ENCODE measurements around the gene P4HA1.

Gene P4HA1

GRCh38 chr10:73054286-73054685 is 42.4 kb downstream of the P4HA1 start:
- TF ChIP-seq, protein P1, sequence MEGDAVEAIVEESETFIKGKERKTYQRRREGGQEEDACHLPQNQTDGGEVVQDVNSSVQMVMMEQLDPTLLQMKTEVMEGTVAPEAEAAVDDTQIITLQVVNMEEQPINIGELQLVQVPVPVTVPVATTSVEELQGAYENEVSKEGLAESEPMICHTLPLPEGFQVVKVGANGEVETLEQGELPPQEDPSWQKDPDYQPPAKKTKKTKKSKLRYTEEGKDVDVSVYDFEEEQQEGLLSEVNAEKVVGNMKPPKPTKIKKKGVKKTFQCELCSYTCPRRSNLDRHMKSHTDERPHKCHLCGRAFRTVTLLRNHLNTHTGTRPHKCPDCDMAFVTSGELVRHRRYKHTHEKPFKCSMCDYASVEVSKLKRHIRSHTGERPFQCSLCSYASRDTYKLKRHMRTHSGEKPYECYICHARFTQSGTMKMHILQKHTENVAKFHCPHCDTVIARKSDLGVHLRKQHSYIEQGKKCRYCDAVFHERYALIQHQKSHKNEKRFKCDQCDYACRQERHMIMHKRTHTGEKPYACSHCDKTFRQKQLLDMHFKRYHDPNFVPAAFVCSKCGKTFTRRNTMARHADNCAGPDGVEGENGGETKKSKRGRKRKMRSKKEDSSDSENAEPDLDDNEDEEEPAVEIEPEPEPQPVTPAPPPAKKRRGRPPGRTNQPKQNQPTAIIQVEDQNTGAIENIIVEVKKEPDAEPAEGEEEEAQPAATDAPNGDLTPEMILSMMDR (IDR thresholded peaks at IDR 0.05), result no peak

GRCh38 chr10:73053275-73053674 is 43.4 kb downstream of the P4HA1 start:
- TF ChIP-seq, protein P1 (IDR thresholded peaks at IDR 0.05), result no peak

DNA sequence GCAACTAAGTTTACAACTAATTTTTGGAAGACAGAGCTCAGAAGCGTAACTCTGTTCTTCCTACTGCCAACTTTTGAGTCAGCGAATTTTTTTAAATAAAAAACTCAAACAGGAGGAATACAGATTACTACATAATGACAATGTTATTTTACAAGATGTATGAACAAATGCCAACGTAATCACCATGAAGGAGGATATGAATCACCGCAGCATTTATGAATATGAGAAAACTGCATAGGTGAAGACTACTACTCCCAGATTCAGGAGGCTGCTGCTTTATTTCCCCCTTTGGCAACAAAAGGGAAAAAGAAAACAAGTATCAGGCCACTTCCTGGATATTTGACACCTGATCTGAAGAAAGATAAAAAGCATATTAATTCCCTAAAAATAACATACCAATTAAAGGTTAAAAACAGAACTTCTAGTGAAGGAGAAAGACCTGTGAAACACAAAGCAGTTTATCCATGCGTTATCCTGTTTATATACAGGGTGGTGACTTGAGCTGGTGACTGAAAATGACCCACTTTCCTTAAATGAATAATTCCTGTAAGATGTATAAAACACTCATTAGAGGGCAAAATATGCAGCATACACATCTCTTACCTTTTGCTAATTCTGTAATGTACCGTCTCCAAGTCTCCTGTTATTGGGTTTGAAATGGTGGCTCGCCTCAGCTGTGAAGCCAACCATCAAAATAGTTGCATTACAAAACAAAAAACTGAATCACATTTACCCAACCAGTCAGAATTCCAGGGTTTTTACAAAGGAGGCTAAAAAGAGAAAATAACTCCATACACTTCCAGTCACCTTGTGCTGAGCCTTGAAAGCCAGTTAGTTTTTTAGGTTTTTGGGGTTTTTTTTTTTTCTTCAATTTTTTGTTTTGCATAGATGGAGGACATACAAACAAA is 52.0 kb downstream of the P4HA1 start:
- TF ChIP-seq, protein P1 (IDR thresholded peaks at IDR 0.05), result no peak

- TF ChIP-seq, protein P1 (IDR thresholded peaks at IDR 0.05), result no peak
These were observed 52.8 kb downstream of the P4HA1 start for GRCh38 chr10:73043766-73044377.

- TF ChIP-seq, protein P1 (IDR thresholded peaks at IDR 0.05), result no peak
These were observed 53.3 kb downstream of the P4HA1 start for GRCh38 chr10:73043319-73043718.

DNA sequence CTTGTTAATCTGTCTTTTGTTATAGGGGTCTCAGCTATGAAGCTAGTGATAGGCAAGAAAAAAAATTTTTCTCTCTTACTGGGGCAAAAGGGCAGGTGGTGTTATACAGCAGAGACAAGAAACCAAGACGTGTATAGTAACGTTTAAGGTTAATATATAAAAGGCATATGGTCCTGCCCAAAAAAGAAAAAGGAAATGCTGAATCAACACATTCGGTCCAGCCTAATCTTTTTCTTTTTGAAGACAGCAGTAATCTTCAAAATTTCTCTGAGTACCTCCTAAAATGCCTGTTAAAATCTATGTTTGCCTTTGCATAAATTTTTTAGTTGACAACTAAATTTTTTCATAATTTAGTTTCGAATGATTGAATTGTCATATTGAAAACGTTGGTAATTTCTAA is 54.5 kb downstream of the P4HA1 start:
- TF ChIP-seq, protein P1 (IDR thresholded peaks at IDR 0.05), result no peak

DNA sequence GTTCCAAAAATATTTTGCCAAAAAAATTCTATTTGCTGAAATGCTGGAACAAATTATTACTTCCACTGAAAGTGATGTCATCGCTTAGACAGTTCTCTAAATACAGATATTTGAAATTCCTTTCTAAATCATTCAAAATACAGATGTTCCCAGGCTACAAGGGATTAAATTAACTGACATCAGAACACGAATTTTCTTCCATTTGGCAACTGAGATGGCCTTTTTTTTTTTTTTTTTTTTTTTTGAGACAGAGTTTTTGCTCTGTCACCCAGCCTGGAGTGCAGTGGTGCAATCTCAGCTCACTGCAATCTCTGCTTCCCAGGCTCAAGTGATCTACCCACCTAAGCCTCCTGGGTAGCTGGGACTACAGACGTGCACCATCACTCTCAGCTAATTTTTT is 57.0 kb downstream of the P4HA1 start:
- TF ChIP-seq, protein P1 (IDR thresholded peaks at IDR 0.05), result no peak

All from LNCAP (cell line).